ENCODE measurements around the gene STAT6. TPM values are rescaled to one million over a fixed set of nuclear protein-coding genes. Genes with fewer than 3 reads are reported as not detected.
A peak's percentile ranks its signal among the peaks of the same experiment; 100 is the strongest.

STAT6 gene
- polyA plus RNA-seq, 1 experiment = 79.5 TPM

DNA sequence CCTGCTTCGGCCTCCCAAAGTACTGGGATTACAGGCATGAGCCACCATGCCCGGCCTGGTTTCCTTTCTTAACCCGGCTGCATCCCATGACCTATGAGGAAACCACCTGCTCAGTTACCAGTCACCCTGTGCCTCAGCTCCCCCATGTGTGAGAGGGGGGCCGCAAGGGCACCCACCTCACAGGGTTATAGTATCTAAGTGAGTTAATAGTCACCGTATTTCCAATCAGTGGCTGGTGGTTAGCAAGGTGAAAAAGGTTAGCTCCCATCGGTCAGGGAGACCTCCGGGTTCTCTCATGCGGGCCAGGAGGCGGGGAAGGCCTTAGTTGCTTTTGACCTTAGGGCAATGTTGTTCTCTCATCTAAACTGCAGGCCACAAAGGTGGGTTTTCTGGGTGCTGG, 23.8 kb upstream of the STAT6 start:
- peak overlapping the region; percentile 4; the same call in 1 of the 2 replicates for H3K4me3 ChIP-seq (ENCODE audit: low read depth, low read length)
- no peaks in the 10 kb centered on the region for H3K9me3 ChIP-seq (ENCODE audit: control insufficient read depth, insufficient read depth, low read length)
- TF ChIP-seq, protein P1, sequence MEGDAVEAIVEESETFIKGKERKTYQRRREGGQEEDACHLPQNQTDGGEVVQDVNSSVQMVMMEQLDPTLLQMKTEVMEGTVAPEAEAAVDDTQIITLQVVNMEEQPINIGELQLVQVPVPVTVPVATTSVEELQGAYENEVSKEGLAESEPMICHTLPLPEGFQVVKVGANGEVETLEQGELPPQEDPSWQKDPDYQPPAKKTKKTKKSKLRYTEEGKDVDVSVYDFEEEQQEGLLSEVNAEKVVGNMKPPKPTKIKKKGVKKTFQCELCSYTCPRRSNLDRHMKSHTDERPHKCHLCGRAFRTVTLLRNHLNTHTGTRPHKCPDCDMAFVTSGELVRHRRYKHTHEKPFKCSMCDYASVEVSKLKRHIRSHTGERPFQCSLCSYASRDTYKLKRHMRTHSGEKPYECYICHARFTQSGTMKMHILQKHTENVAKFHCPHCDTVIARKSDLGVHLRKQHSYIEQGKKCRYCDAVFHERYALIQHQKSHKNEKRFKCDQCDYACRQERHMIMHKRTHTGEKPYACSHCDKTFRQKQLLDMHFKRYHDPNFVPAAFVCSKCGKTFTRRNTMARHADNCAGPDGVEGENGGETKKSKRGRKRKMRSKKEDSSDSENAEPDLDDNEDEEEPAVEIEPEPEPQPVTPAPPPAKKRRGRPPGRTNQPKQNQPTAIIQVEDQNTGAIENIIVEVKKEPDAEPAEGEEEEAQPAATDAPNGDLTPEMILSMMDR (IDR thresholded peaks at IDR 0.05; ENCODE audit: low read depth, low read length) = no peak
- H3K27ac ChIP-seq (ENCODE audit: low read depth, low read length) = peak overlapping the region; percentile 61
- H3K27me3 ChIP-seq (ENCODE audit: control insufficient read depth, insufficient read depth, low read length) = no peaks in the 10 kb centered on the region
- no peak for DNase-seq (ENCODE audit: low read depth, low spot score)
- POLR2A ChIA-PET = interaction anchor here (2.0 kb wide), 1 partner anchor 14 kb away, joined by 12 read pairs; no protein-coding TSS in a partner anchor
- CTCF ChIA-PET = interaction anchor here (0.6 to 0.9 kb wide), 2 partner anchors 14 to 41 kb away, joined by 3 to 4 read pairs; no protein-coding TSS in a partner anchor

DNA sequence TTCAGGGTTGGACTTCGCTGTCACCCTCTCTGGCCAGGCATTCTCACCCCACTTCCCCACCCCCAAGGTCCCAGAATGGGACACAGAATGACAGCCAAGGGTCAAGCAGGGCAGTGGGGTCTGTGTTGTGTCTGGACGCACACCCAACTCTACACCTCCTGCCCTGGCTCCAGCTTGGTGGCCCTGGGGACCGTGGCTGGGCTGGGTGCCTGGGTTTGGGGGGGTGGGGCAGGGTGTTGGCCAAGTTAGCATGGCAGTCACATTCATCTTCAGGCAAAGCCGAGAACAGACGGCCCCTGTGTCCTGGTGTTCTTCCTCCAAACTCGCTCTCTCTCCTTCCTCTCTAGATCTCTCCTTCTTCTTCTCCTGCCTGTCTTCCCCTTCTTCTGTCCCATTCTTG, 22.8 kb upstream of the STAT6 start:
- ChIA-PET CTCF (interaction anchor here (0.5 to 1.2 kb wide), 3 partner anchors 9 to 174 kb away, joined by 3 to 5 read pairs (median 4); no protein-coding TSS in a partner anchor), POLR2A (no interaction called here)
- peak overlapping the region; percentile 17; the same call in 1 of the 2 replicates for H3K4me3 ChIP-seq (ENCODE audit: low read depth, low read length)

DNA sequence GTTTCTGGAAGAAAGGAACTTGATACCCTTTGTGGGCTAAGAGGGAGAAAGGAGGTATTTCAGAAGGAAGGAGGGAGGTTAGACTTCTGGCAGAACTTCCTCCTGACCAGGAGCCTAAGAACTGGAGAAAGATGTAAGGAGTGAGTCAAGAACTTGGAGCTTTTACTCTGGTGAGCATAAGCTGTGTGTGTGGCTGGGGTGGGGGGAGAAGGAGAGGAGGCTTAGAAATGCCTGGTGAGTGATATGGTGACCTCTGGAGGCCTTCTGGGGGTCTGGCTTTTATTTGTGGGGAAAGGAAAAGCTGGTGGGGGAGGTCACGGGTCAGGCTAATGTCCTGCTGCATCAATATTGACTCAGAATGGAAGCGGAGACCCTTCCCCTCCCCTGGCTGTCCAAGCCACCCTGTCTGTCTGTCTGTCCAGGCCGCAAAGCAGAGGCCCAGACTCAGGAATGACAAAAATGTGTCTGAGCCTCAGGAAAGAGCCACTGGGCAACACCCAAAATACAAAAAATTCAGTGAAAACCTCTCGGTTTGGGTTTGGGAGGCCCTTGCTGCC, 21.9 kb upstream of the STAT6 start:
- ChIA-PET POLR2A (interaction anchor here (0.7 to 1.4 kb wide), 4 partner anchors 16 to 54 kb away, joined by 3 read pairs; partner anchors contain the start of genes NEMP1 and STAT6), CTCF (interaction anchor here (0.6 to 1.5 kb wide), 4 partner anchors 8 to 64 kb away, joined by 3 to 6 read pairs (median 4); no protein-coding TSS in a partner anchor)
- Histone ChIP-seq H3K4me3 (ENCODE audit: low read depth, low read length) (peak overlapping the region; percentile 84), H3K27ac (ENCODE audit: low read depth, low read length) (peak overlapping the region; percentile 61), H3K27me3 (ENCODE audit: control insufficient read depth, insufficient read depth, low read length) (no peaks in the 10 kb centered on the region), H3K9me3 (ENCODE audit: control insufficient read depth, insufficient read depth, low read length) (peaks cover 3% of the 10 kb centered on the region; the same call in 1 of the 2 replicates)
- TF ChIP-seq, protein P1 (IDR thresholded peaks at IDR 0.05; ENCODE audit: low read depth, low read length) = no peak
- DNase-seq (ENCODE audit: low read depth, low spot score) = no peak

More for the DNA sequence above, 22.8 kb upstream of the STAT6 start:
- Histone ChIP-seq H3K9me3 (ENCODE audit: control insufficient read depth, insufficient read depth, low read length) (no peaks in the 10 kb centered on the region; the same call in 1 of the 2 replicates), H3K27me3 (ENCODE audit: control insufficient read depth, insufficient read depth, low read length) (no peaks in the 10 kb centered on the region), H3K27ac (ENCODE audit: low read depth, low read length) (peak overlapping the region; percentile 39)
- no peak for DNase-seq (ENCODE audit: low read depth, low spot score)
- TF ChIP-seq, protein P1 (IDR thresholded peaks at IDR 0.05; ENCODE audit: low read depth, low read length) = no peak

DNA sequence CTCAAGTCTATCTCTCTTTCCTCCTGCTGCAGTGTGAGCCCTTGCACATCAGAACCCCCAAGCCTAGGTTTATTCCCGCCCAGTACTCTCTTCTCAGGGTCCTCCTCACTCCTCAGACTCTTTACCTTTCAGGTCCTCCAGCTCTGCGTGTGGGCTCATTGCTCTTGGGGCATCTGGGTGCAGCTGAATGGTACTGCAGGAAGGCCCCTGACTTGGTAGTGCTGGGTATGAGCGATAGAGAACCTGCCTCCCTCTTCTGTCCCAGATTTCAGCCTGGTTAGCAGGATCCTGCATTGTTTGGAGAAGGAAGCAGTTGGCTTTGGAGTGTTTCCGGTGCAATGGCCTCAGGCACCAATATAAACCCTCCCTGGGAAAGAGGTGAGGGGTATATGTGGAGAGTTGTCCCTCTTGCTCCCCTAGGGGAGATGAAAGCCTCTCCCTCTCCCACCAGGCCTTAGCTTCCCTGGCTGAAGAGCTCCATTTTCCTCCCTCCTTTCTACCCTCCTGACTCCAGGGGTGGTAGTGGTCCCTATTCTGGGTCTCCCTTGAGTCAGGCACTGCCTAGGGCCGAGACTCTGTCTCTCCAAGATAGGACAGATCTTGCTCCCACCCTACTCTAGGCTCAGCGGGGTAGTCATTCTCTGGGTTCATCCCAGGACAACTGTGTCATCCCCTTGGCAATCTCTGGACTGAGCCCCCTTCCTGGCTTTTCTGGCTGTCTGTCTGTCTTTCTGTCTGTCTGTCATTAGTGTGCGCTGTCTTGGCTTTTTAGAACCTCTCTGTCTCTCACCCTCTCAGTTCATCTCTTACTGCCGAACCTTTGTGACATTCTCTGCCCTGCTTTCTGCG, 21.0 kb upstream of the STAT6 start:
- TF ChIP-seq, protein P1 (IDR thresholded peaks at IDR 0.05; ENCODE audit: low read depth, low read length) = no peak
- POLR2A ChIA-PET = interaction anchor here (0.6 to 1.4 kb wide), 4 partner anchors 16 to 53 kb away, joined by 3 read pairs; partner anchors contain the start of genes NEMP1 and STAT6
- Histone ChIP-seq H3K27ac (ENCODE audit: low read depth, low read length) (peak overlapping the region; percentile 61), H3K4me3 (ENCODE audit: low read depth, low read length) (peak overlapping the region; percentile 84), H3K27me3 (ENCODE audit: control insufficient read depth, insufficient read depth, low read length) (no peaks in the 10 kb centered on the region), H3K9me3 (ENCODE audit: control insufficient read depth, insufficient read depth, low read length) (peaks cover 3% of the 10 kb centered on the region; the same call in 1 of the 2 replicates)
- CTCF ChIA-PET = interaction anchor here (0.5 to 1.9 kb wide), 4 partner anchors 40 to 71 kb away, joined by 3 to 6 read pairs (median 4); no protein-coding TSS in a partner anchor
- DNase-seq (ENCODE audit: low read depth, low spot score) = no peak
